ENCODE data around the gene CFAP161.

DNA sequence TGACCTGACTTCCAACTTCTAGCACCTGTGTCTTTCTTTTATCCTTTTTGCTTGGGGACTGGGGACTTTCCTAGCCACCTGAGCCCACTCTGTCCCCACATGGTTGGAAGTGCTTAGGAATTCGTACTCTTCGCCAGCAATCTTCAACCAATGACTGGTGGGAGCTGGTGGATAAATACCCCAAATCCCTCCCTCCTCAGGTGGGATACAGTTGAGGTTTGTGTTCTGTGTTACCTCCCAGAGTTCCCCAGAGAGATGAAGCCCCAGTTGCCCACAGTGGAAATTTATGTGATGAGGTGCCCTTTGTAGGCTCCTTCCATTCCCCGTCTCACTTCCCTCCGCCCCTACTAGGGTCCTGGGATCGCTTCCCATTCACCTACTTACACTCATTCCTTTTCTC is 40.1 kb upstream of the CFAP161 start:
- TF ChIP-seq POLR2A (IDR thresholded peaks at IDR 0.05) (no peak), CTCF (IDR thresholded peaks at IDR 0.05) (no peak)
